Liver (tissue), 9 donors: Measurements from ENCODE around the gene ATP6V0D1. TPM values are rescaled to one million over a fixed set of nuclear protein-coding genes. Genes with fewer than 3 reads are reported as not detected.

Source experiments
- DNase-seq: peaks from one replicate; pipeline ENCODE4 v3.0.0-alpha.2; 2017; ENCODE audit warnings: low spot score
- H3K27ac ChIP-seq, 2 donors: one replicate each; pipeline ENCODE4 v1.7.0; 2013; ENCODE audit warnings: inconsistent platforms in 2 of 2, low read length in 2 of 2, control low read depth in 1 of 2, low read depth in 1 of 2, mild to moderate bottlenecking in 1 of 2
- H3K27me3 ChIP-seq, 4 donors: one replicate each; pipeline versions ENCODE4 v1.6.1 to v1.7.0; 2013; ENCODE audit warnings: low read length in 3 of 4, inconsistent platforms in 1 of 4, mild to moderate bottlenecking in 1 of 4, moderate library complexity in 1 of 4; ENCODE audit not compliant: control insufficient read depth in 4 of 4, insufficient read depth in 4 of 4
- H3K36me3 ChIP-seq, 4 donors: one replicate each; pipeline versions ENCODE4 v1.6.1 to v1.7.0; 2013; ENCODE audit warnings: low read length in 3 of 4, mild to moderate bottlenecking in 3 of 4, low read depth in 1 of 4, moderate library complexity in 1 of 4; ENCODE audit not compliant: control insufficient read depth in 4 of 4, insufficient read depth in 3 of 4
- H3K4me1 ChIP-seq, 4 donors: one replicate each; pipeline versions ENCODE4 v1.6.1 to v1.7.0; 2013; ENCODE audit warnings: low read length in 3 of 4, mild to moderate bottlenecking in 3 of 4, moderate library complexity in 1 of 4; ENCODE audit not compliant: control insufficient read depth in 4 of 4, insufficient read depth in 4 of 4
- H3K4me3 ChIP-seq, 3 donors: one replicate each; pipeline versions ENCODE4 v1.6.1 to v1.7.0; 2013; ENCODE audit warnings: low read length in 3 of 3, control low read depth in 1 of 3, low read depth in 1 of 3, mild to moderate bottlenecking in 1 of 3
- H3K9ac ChIP-seq, 2 donors: one replicate each; pipeline ENCODE4 v1.7.0; 2013; ENCODE audit warnings: low read length in 2 of 2, mild to moderate bottlenecking in 2 of 2, moderate library complexity in 2 of 2, control low read depth in 1 of 2, low read depth in 1 of 2
- H3K9me3 ChIP-seq, 4 donors: one replicate each; pipeline versions ENCODE4 v1.6.1 to v1.7.0; 2013; ENCODE audit warnings: low read length in 3 of 4; ENCODE audit not compliant: control insufficient read depth in 4 of 4
- EGR1 ChIP-seq, 2 donors: IDR thresholded peaks; 2 replicates each; pipeline ENCODE4 v1.6.1; 2016 to 2018; ENCODE audit warnings: antibody characterized with exemption in 2 of 2, low read depth in 2 of 2
- FOXA1 ChIP-seq: IDR thresholded peaks from 2 replicates; pipeline ENCODE4 v1.6.1; 2016; ENCODE audit warnings: antibody characterized with exemption
- FOXA2 ChIP-seq: IDR thresholded peaks from 2 replicates; pipeline ENCODE4 v1.6.1; 2016; ENCODE audit warnings: antibody characterized with exemption
- GABPA ChIP-seq, 2 donors: IDR thresholded peaks in 1 of 2; conservative IDR thresholded peaks in 1 of 2; 2 replicates each; pipeline ENCODE4 v1.6.1; 2016; ENCODE audit warnings: antibody characterized with exemption in 2 of 2, mild to moderate bottlenecking in 1 of 2, moderate library complexity in 1 of 2
- HNF4A ChIP-seq, 2 donors: conservative IDR thresholded peaks; 2 replicates each; pipeline ENCODE4 v1.6.1; 2016; ENCODE audit warnings: antibody characterized with exemption in 2 of 2, mild to moderate bottlenecking in 2 of 2
- HNF4G ChIP-seq: IDR thresholded peaks from 2 replicates; pipeline ENCODE4 v1.6.1; 2016; ENCODE audit warnings: antibody characterized with exemption
- JUND ChIP-seq, 2 donors: IDR thresholded peaks; 2 replicates each; pipeline ENCODE4 v1.6.1; 2016; ENCODE audit warnings: antibody characterized with exemption in 2 of 2
- NR2F2 ChIP-seq: IDR thresholded peaks from 2 replicates; pipeline ENCODE4 v1.6.1; 2016; ENCODE audit warnings: antibody characterized with exemption
- RAD21 ChIP-seq, 2 donors: IDR thresholded peaks; 2 replicates each; pipeline ENCODE4 v1.6.1; 2016; ENCODE audit warnings: antibody characterized with exemption in 2 of 2, mild to moderate bottlenecking in 2 of 2
- RXRA ChIP-seq, 2 donors: IDR thresholded peaks; 2 replicates each; pipeline ENCODE4 v1.6.1; 2017 to 2018; ENCODE audit warnings: antibody characterized with exemption in 2 of 2, mild to moderate bottlenecking in 1 of 2
- SP1 ChIP-seq: IDR thresholded peaks from 2 replicates; pipeline ENCODE4 v1.6.1; 2018; ENCODE audit warnings: antibody characterized with exemption, mild to moderate bottlenecking
- TAF1 ChIP-seq: conservative IDR thresholded peaks from 2 replicates; pipeline ENCODE4 v1.6.1; 2016; ENCODE audit warnings: antibody characterized with exemption, mild to moderate bottlenecking
- YY1 ChIP-seq: IDR thresholded peaks from 2 replicates; pipeline ENCODE4 v1.6.1; 2016; ENCODE audit warnings: antibody characterized with exemption, mild to moderate bottlenecking
- WGBS: extraction: QIAGEN DNeasy Blood & Tissue Kit; methylation state at CpG from one replicate; pipeline ENCODE4 v1.1.7; 2013; 5-methylcytosine and 5-hydroxymethylcytosine counted together
- polyA plus RNA-seq, 2 donors: library from polyadenylated mRNA; stranded (reverse) in 1 of 2; unstranded in 1 of 2; fragments of 200-250 nt in 1 of 2; fragments of >200 nt in 1 of 2; fragmentation: Nextera tagmentation in 1 of 2; extraction: Ambion mirVana in 1 of 2; gene quantifications; one replicate each; pipeline versions ENCODE4 v1.2.1 to v1.2.3, GENCODE V29; 2013 to 2015
- total RNA-seq, 2 donors: library from RNA; depleted of rRNA; stranded (reverse); fragments of >200 nt; gene quantifications; one replicate each; pipeline ENCODE4 v1.2.3, GENCODE V29; 2014
- TF ChIP-seq, protein P1 (sequence below): IDR thresholded peaks from 2 replicates; pipeline ENCODE4 v1.6.1; 2016; ENCODE audit warnings: antibody characterized with exemption
- TF ChIP-seq, protein P2 (sequence below): IDR thresholded peaks from 2 replicates; pipeline ENCODE4 v1.6.1; 2016; ENCODE audit warnings: antibody characterized with exemption, mild to moderate bottlenecking
- TF ChIP-seq, protein P3 (sequence below): IDR thresholded peaks from 2 replicates; pipeline ENCODE4 v1.6.1; 2016; ENCODE audit warnings: antibody characterized with exemption
- TF ChIP-seq, protein P4 (sequence below): IDR thresholded peaks from 2 replicates; pipeline ENCODE4 v1.6.1; 2016; ENCODE audit warnings: antibody characterized with exemption
- TF ChIP-seq, protein P5 (sequence below): fragments of 150-350 bp; IDR thresholded peaks from 2 replicates; pipeline ENCODE4 v1.5.1; 2017; ENCODE audit warnings: improper control_type of control experiment, low read depth, low read length; ENCODE audit not compliant: missing input control
- donor health status: healthy.
- donor health status: healthy.
- donor health status: healthy.
- donor health status: healthy.
- donor health status: healthy.

The ATP6V0D1 gene
- total and polyA plus RNA-seq, 4 donors = 47.6 to 80.2 (median 66.6) TPM

DNA sequence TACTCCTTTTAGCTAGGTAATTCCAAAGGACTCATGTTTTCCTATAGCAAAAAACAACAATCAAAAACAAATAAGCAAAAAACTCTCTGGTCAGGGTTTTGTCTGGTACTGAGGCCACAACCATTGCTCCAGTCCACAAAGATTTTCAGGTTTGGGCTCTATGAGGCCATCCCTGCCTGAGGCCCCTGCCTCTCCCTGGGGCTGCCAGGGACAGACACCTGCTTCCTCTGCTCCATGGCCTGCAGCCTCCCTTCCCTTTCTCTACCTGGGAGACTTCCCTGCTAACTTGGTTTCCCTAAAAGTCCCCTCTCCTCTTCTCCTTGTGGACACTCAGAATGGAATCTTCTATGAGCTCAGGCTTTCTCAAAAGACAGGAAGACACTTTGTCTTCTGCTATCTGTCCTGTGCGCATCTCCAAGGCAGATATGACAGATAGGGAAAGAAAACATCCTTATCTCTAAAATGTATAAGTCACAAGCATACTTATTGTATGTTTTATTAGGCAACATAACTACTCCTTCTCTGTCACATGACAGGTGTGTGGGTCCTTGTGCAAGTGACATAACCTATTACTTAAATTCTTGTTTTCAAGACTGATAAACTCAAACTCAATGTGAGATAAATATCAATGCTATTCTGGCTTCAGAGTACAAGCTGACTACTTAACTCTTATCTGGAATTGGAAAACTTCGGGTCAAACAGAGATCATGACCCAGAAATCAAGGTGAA, 63.5 kb downstream of the ATP6V0D1 start:
- Histone ChIP-seq H3K27ac (no peak overlapping the region), H3K27me3 (no peaks in the 10 kb centered on the region), H3K9me3 (no peaks in the 10 kb centered on the region), H3K4me3 (no peak overlapping the region), H3K4me1 (peaks cover 5 to 10% (median 7%) of the 10 kb centered on the region in 4 donors), H3K36me3 (no peaks in the 10 kb centered on the region), H3K9ac (no peak overlapping the region)
- no peak for DNase-seq
- no peak for TF ChIP-seq YY1
- no peak for TF ChIP-seq NR2F2
- TF ChIP-seq FOXA1 = no peak
- TF ChIP-seq SP1 = no peak
- TF ChIP-seq FOXA2 = no peak
- TF ChIP-seq, protein P1, sequence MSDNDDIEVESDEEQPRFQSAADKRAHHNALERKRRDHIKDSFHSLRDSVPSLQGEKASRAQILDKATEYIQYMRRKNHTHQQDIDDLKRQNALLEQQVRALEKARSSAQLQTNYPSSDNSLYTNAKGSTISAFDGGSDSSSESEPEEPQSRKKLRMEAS = no peak
- TF ChIP-seq RAD21 (IDR thresholded peaks at IDR 0.05) = no peak
- no peak for TF ChIP-seq EGR1 (IDR thresholded peaks at IDR 0.05; ENCODE audit: low read depth in 2 of 2)
- no peak for TF ChIP-seq HNF4G
- TF ChIP-seq, protein P2, sequence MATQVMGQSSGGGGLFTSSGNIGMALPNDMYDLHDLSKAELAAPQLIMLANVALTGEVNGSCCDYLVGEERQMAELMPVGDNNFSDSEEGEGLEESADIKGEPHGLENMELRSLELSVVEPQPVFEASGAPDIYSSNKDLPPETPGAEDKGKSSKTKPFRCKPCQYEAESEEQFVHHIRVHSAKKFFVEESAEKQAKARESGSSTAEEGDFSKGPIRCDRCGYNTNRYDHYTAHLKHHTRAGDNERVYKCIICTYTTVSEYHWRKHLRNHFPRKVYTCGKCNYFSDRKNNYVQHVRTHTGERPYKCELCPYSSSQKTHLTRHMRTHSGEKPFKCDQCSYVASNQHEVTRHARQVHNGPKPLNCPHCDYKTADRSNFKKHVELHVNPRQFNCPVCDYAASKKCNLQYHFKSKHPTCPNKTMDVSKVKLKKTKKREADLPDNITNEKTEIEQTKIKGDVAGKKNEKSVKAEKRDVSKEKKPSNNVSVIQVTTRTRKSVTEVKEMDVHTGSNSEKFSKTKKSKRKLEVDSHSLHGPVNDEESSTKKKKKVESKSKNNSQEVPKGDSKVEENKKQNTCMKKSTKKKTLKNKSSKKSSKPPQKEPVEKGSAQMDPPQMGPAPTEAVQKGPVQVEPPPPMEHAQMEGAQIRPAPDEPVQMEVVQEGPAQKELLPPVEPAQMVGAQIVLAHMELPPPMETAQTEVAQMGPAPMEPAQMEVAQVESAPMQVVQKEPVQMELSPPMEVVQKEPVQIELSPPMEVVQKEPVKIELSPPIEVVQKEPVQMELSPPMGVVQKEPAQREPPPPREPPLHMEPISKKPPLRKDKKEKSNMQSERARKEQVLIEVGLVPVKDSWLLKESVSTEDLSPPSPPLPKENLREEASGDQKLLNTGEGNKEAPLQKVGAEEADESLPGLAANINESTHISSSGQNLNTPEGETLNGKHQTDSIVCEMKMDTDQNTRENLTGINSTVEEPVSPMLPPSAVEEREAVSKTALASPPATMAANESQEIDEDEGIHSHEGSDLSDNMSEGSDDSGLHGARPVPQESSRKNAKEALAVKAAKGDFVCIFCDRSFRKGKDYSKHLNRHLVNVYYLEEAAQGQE = no peak
- TF ChIP-seq, protein P3, sequence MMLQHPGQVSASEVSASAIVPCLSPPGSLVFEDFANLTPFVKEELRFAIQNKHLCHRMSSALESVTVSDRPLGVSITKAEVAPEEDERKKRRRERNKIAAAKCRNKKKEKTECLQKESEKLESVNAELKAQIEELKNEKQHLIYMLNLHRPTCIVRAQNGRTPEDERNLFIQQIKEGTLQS = no peak
- no peak for TF ChIP-seq RXRA (IDR thresholded peaks at IDR 0.05)
- TF ChIP-seq JUND (IDR thresholded peaks at IDR 0.05) = no peak
- TF ChIP-seq, protein P4, sequence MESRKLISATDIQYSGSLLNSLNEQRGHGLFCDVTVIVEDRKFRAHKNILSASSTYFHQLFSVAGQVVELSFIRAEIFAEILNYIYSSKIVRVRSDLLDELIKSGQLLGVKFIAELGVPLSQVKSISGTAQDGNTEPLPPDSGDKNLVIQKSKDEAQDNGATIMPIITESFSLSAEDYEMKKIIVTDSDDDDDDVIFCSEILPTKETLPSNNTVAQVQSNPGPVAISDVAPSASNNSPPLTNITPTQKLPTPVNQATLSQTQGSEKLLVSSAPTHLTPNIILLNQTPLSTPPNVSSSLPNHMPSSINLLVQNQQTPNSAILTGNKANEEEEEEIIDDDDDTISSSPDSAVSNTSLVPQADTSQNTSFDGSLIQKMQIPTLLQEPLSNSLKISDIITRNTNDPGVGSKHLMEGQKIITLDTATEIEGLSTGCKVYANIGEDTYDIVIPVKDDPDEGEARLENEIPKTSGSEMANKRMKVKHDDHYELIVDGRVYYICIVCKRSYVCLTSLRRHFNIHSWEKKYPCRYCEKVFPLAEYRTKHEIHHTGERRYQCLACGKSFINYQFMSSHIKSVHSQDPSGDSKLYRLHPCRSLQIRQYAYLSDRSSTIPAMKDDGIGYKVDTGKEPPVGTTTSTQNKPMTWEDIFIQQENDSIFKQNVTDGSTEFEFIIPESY = no peak
- TF ChIP-seq GABPA (IDR thresholded peaks at IDR 0.05 in 1 of 2, conservative IDR thresholded peaks at IDR 0.05 in 1 of 2) = no peak
- no peak for TF ChIP-seq HNF4A (conservative IDR thresholded peaks at IDR 0.05)
- TF ChIP-seq TAF1 = no peak
- TF ChIP-seq, protein P5, sequence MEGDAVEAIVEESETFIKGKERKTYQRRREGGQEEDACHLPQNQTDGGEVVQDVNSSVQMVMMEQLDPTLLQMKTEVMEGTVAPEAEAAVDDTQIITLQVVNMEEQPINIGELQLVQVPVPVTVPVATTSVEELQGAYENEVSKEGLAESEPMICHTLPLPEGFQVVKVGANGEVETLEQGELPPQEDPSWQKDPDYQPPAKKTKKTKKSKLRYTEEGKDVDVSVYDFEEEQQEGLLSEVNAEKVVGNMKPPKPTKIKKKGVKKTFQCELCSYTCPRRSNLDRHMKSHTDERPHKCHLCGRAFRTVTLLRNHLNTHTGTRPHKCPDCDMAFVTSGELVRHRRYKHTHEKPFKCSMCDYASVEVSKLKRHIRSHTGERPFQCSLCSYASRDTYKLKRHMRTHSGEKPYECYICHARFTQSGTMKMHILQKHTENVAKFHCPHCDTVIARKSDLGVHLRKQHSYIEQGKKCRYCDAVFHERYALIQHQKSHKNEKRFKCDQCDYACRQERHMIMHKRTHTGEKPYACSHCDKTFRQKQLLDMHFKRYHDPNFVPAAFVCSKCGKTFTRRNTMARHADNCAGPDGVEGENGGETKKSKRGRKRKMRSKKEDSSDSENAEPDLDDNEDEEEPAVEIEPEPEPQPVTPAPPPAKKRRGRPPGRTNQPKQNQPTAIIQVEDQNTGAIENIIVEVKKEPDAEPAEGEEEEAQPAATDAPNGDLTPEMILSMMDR = no peak
- WGBS = 60% methylated on average over 2 of the region's 2 CpGs
